GM12865 (cell line): ENCODE results near the gene STXBP1.
A peak's percentile ranks its signal among the peaks of the same experiment; 100 is the strongest.

ENCODE experiments used
- DNase-seq: peaks from one replicate; pipeline ENCODE4 v3.0.0; 2010; ENCODE audit warnings: low read depth
- H3K4me3 ChIP-seq: 2 replicates; pipeline ENCODE4 v1.5.1; 2011; ENCODE audit warnings: mild to moderate bottlenecking, low read depth, low read length, control low read depth
- CTCF ChIP-seq: IDR thresholded peaks from 2 replicates; pipeline ENCODE4 v1.5.1; 2011; ENCODE audit warnings: low read length, control low read depth, low read depth, inconsistent platforms; ENCODE audit not compliant: insufficient read depth; ENCODE audit errors: missing control alignments

STXBP1 gene

GRCh38 chr9:127633216-127633862 is 21.3 kb downstream of the STXBP1 start:
- no peak for DNase-seq
- no peak for TF ChIP-seq CTCF
- no peak overlapping the region for H3K4me3 ChIP-seq

- DNase-seq = no peak
- no peak overlapping the region for H3K4me3 ChIP-seq
- TF ChIP-seq CTCF = no peak
Observed at GRCh38 chr9:127634021-127634420, 21.9 kb downstream of the STXBP1 start.

- TF ChIP-seq CTCF = no peak
- DNase-seq = peak; percentile 6
- no peak overlapping the region for H3K4me3 ChIP-seq
Observed at GRCh38 chr9:127634698-127635097, 22.6 kb downstream of the STXBP1 start.

GRCh38 chr9:127635201-127635735 is 23.2 kb downstream of the STXBP1 start:
- no peak overlapping the region for H3K4me3 ChIP-seq
- TF ChIP-seq CTCF = no peak
- no peak for DNase-seq

GRCh38 chr9:127637322-127637847 is 25.3 kb downstream of the STXBP1 start:
- no peak for TF ChIP-seq CTCF
- DNase-seq = no peak
- H3K4me3 ChIP-seq = no peak overlapping the region

GRCh38 chr9:127640908-127641545 is 28.9 kb downstream of the STXBP1 start:
- TF ChIP-seq CTCF = no peak
- DNase-seq = no peak
- H3K4me3 ChIP-seq = no peak overlapping the region
